Measurements from ENCODE around the gene CD36. TPM values are rescaled to one million over a fixed set of nuclear protein-coding genes. Genes with fewer than 3 reads are reported as not detected.

The CD36 gene
- total RNA-seq, 1 experiment from 2014 or later = 0.28 TPM

DNA sequence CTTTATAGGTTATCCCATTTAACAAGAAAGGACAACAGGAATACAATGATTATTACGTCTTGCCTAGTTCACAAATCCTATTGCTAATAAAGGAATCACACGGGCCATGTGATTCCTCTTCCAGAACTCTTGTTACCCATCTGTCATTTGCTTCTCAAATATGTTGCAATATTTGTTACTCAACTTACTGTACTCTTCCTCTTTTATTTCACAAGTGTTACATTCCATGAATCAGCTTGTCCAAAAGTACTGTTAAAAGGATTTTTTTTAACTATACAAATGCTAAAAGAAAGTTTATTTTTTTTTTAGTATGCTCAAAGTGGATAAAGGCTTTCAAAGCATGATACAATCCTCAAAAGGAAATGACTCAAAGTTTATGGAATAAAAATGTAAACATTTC is 3.9 kb upstream of the CD36 start:
- Mint-ChIP-seq H3K4me1 (0 out of 4 replicates have a peak, but pooled peaks cover 0 to 4% of the 10 kb centered on the region in 2 experiments), H3K9me3 (no peaks in the 10 kb centered on the region), H3K27me3 (ENCODE audit: low read depth) (no peaks in the 10 kb centered on the region), H3K27ac (no peak overlapping the region), H3K4me3 (no peak overlapping the region), H3K36me3 (ENCODE audit: insufficient read depth in 1 of 3, low read depth in 3 of 3) (no peaks in the 10 kb centered on the region)
- Histone ChIP-seq H3K27me3 (ENCODE audit: insufficient read depth, low read length) (no peaks in the 10 kb centered on the region), H4K5ac (ENCODE audit: insufficient read length, low read depth, low read length) (no peak overlapping the region), H3K14ac (ENCODE audit: insufficient read depth, low read length) (no peak overlapping the region), H2BK5ac (ENCODE audit: insufficient read length, low read length) (no peak overlapping the region), H3K56ac (ENCODE audit: insufficient read length, low read depth, low read length) (no peak overlapping the region), H3K79me2 (ENCODE audit: insufficient read depth, low read length) (no peaks in the 10 kb centered on the region), H4K20me1 (ENCODE audit: control insufficient read depth, insufficient read depth, insufficient read length) (no peaks in the 10 kb centered on the region), H4K91ac (ENCODE audit: insufficient read length, low read depth, low read length) (no peak overlapping the region), H3T11ph (ENCODE audit: low read length) (no peak overlapping the region), H2BK15ac (ENCODE audit: low read depth, low read length) (no peak overlapping the region), H3K23ac (ENCODE audit: insufficient read length, low read depth, low read length) (no peak overlapping the region), H2BK120ac (ENCODE audit: low read depth, low read length, poor library complexity, severe bottlenecking) (no peak overlapping the region), H3K9me3 (ENCODE audit: control insufficient read depth, low read depth, low read length) (no peaks in the 10 kb centered on the region), H2BK20ac (ENCODE audit: low read depth, low read length, poor library complexity, severe bottlenecking) (no peak overlapping the region), H3K27ac (ENCODE audit: insufficient read length, low read depth, low read length) (no peak overlapping the region), H4K8ac (replicated peaks; ENCODE audit: insufficient read length, low read depth, low read length) (no peak overlapping the region), H3K18ac (ENCODE audit: insufficient read length, low read depth, low read length) (no peak overlapping the region), H2BK12ac (ENCODE audit: insufficient read length, low read depth, low read length) (no peak overlapping the region), H3K4me1 (ENCODE audit: insufficient read depth, low read length) (no peaks in the 10 kb centered on the region), H3K4ac (ENCODE audit: low read depth, low read length) (no peak overlapping the region), H3K9ac (ENCODE audit: extremely low read depth, insufficient read length, low read length) (no peak overlapping the region), H3K4me2 (ENCODE audit: insufficient read depth, insufficient read length, low read length) (no peak overlapping the region), H3K79me1 (ENCODE audit: insufficient read depth, low read depth, low read length, poor library complexity, severe bottlenecking) (no peaks in the 10 kb centered on the region), H3K23me2 (ENCODE audit: insufficient read length, low read depth, low read length, poor library complexity, severe bottlenecking) (no peaks in the 10 kb centered on the region), H2AFZ (ENCODE audit: low read length) (no peak overlapping the region), H2AK5ac (ENCODE audit: insufficient read length, low read length) (no peak overlapping the region)
- no CpG with 5 or more reads among the region's 2 CpGs for WGBS (ENCODE audit: extremely low coverage, insufficient read length, low lambda C conversion rate)
- no peak for DNase-seq
- no peak for TF ChIP-seq CTCF (conservative IDR thresholded peaks at IDR 0.05)

All from H9 (cell line).